ENCODE measurements around the gene TMEM63A. TPM values are rescaled to one million over a fixed set of nuclear protein-coding genes. Genes with fewer than 3 reads are reported as not detected.

The TMEM63A gene
- polyA plus RNA-seq, 2 of the 4 experiments (the other 2 are of a cell fraction): 7.5 to 9.5 TPM

- H3K4me3 ChIP-seq: no peak overlapping the region
- ChIA-PET CTCF (interaction anchor here (0.6 to 7.2 kb wide), 10 partner anchors 8 to 387 kb away, joined by 3 to 30 read pairs (median 4); partner anchors contain the start of gene TMEM63A), POLR2A (no interaction called here)
- no peak for FAIRE-seq
- ATAC-seq: no peak
- no peak overlapping the region for H3K4me2 ChIP-seq
- H3K9me3 ChIP-seq: no peaks in the 10 kb centered on the region
- H3K4me1 ChIP-seq: peaks cover 14% of the 10 kb centered on the region
- no peak for TF ChIP-seq HOXB13 (CRISPR knock-in tag; IDR thresholded peaks at IDR 0.05; ENCODE audit: low read depth)
- TF ChIP-seq HEYL (CRISPR knock-in tag; IDR thresholded peaks at IDR 0.05): no peak
- TF ChIP-seq KDM5A (IDR thresholded peaks at IDR 0.05): no peak
- TF ChIP-seq ZC3H11A (IDR thresholded peaks at IDR 0.05): no peak
- TF ChIP-seq POLR2A (IDR thresholded peaks at IDR 0.05; ENCODE audit: low read length): no peak
- no peak for TF ChIP-seq CHD4 (IDR thresholded peaks at IDR 0.05; ENCODE audit: borderline replicate concordance)
- no peak for TF ChIP-seq CHD2 (IDR thresholded peaks at IDR 0.05; ENCODE audit: low read length, partially characterized antibody)
- no peak for TF ChIP-seq RNF2 (IDR thresholded peaks at IDR 0.05; ENCODE audit: borderline replicate concordance, low read depth)
- TF ChIP-seq HOXB5 (CRISPR knock-in tag; IDR thresholded peaks at IDR 0.05): no peak
- no peak for TF ChIP-seq NFE2L2 (conservative IDR thresholded peaks at IDR 0.05; ENCODE audit: low read length)
- DNase-seq (ENCODE audit: low read depth in 1 of 2, low spot score in 1 of 2): no peak
- 91% methylated on average over 12 of the region's 13 CpGs for WGBS (ENCODE audit: missing lambda C conversion rate)
- H3K27ac ChIP-seq: no peak overlapping the region
Measured at GRCh38 chr1:225861834-225862580, 20.2 kb downstream of the TMEM63A start.

GRCh38 chr1:225860876-225861441 lies 21.2 kb downstream of the TMEM63A start:
- ATAC-seq: no peak

GRCh38 chr1:225860107-225860506 lies 22.1 kb downstream of the TMEM63A start:
- WGBS (ENCODE audit: missing lambda C conversion rate): 84% methylated on average over 5 of the region's 5 CpGs
- H3K9me3 ChIP-seq: no peaks in the 10 kb centered on the region
- no peak overlapping the region for H3K4me3 ChIP-seq
- CTCF ChIA-PET: interaction anchor here (0.6 to 11.6 kb wide), 9 partner anchors 8 to 385 kb away, joined by 3 to 69 read pairs (median 5); partner anchors contain the start of gene TMEM63A
- no peak overlapping the region for H3K4me2 ChIP-seq
- POLR2A ChIA-PET: interaction anchor here (0.6 kb wide), 1 partner anchor 28 kb away, joined by 3 read pairs; no protein-coding TSS in a partner anchor
- ATAC-seq (no peak), FAIRE-seq (no peak), DNase-seq (ENCODE audit: low read depth in 1 of 2, low spot score in 1 of 2) (no peak)
- H3K4me1 ChIP-seq: peaks cover 13% of the 10 kb centered on the region
- H3K27ac ChIP-seq: no peak overlapping the region
- no peak for TF ChIP-seq PBX3 (IDR thresholded peaks at IDR 0.05)
- no peak for TF ChIP-seq MAFK (IDR thresholded peaks at IDR 0.05; ENCODE audit: partially characterized antibody)
- TF ChIP-seq FOSB (CRISPR knock-in tag; IDR thresholded peaks at IDR 0.05): no peak
- no peak for TF ChIP-seq RCOR1 (IDR thresholded peaks at IDR 0.05; ENCODE audit: low read depth, low read length)
- TF ChIP-seq NFE2L2 (conservative IDR thresholded peaks at IDR 0.05; ENCODE audit: low read length): no peak
- TF ChIP-seq GATA3 (IDR thresholded peaks at IDR 0.05; ENCODE audit: borderline replicate concordance): no peak
- no peak for TF ChIP-seq BHLHE40 (IDR thresholded peaks at IDR 0.05; ENCODE audit: low read depth, low read length)
- no peak for TF ChIP-seq HDAC2 (IDR thresholded peaks at IDR 0.05)
- no peak for TF ChIP-seq CBX8 (IDR thresholded peaks at IDR 0.05)
- no peak for TF ChIP-seq FOSL2 (IDR thresholded peaks at IDR 0.05)
- no peak for TF ChIP-seq FOSL2 (CRISPR knock-in tag; IDR thresholded peaks at IDR 0.05)
- no peak for TF ChIP-seq CEBPB (IDR thresholded peaks at IDR 0.05)
- no peak for TF ChIP-seq HEYL (CRISPR knock-in tag; IDR thresholded peaks at IDR 0.05)
- TF ChIP-seq ATOH8 (CRISPR knock-in tag; IDR thresholded peaks at IDR 0.05; ENCODE audit: low read depth): no peak
- no peak for TF ChIP-seq CTCF (IDR thresholded peaks at IDR 0.05)

More at GRCh38 chr1:225860876-225861441, 21.2 kb downstream of the TMEM63A start:
- H3K4me1 ChIP-seq: peaks cover 14% of the 10 kb centered on the region
- no peak overlapping the region for H3K4me3 ChIP-seq
- WGBS (ENCODE audit: missing lambda C conversion rate): 87% methylated on average over 7 of the region's 7 CpGs
- ChIA-PET POLR2A (no interaction called here), CTCF (interaction anchor here (0.6 to 7.2 kb wide), 11 partner anchors 9 to 386 kb away, joined by 3 to 30 read pairs (median 4); partner anchors contain the start of gene TMEM63A)
- H3K27ac ChIP-seq: no peak overlapping the region
- no peak overlapping the region for H3K4me2 ChIP-seq
- FAIRE-seq (no peak), DNase-seq (ENCODE audit: low read depth in 1 of 2, low spot score in 1 of 2) (no peak)
- H3K9me3 ChIP-seq: no peaks in the 10 kb centered on the region
- no peak for TF ChIP-seq KDM5A (IDR thresholded peaks at IDR 0.05)
- TF ChIP-seq FOSB (CRISPR knock-in tag; IDR thresholded peaks at IDR 0.05): no peak
- TF ChIP-seq RFX5 (IDR thresholded peaks at IDR 0.05): no peak
- no peak for TF ChIP-seq CHD2 (IDR thresholded peaks at IDR 0.05; ENCODE audit: low read length, partially characterized antibody)
- TF ChIP-seq ZSCAN20 (CRISPR knock-in tag; IDR thresholded peaks at IDR 0.05): no peak
- no peak for TF ChIP-seq EHMT2 (IDR thresholded peaks at IDR 0.05; ENCODE audit: low read depth)
